ENCODE results near the gene TEK.

GRCh38 chr9:27110181-27110580, 1.2 kb downstream of the TEK start:
- TF ChIP-seq, protein P1, sequence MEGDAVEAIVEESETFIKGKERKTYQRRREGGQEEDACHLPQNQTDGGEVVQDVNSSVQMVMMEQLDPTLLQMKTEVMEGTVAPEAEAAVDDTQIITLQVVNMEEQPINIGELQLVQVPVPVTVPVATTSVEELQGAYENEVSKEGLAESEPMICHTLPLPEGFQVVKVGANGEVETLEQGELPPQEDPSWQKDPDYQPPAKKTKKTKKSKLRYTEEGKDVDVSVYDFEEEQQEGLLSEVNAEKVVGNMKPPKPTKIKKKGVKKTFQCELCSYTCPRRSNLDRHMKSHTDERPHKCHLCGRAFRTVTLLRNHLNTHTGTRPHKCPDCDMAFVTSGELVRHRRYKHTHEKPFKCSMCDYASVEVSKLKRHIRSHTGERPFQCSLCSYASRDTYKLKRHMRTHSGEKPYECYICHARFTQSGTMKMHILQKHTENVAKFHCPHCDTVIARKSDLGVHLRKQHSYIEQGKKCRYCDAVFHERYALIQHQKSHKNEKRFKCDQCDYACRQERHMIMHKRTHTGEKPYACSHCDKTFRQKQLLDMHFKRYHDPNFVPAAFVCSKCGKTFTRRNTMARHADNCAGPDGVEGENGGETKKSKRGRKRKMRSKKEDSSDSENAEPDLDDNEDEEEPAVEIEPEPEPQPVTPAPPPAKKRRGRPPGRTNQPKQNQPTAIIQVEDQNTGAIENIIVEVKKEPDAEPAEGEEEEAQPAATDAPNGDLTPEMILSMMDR (IDR thresholded peaks at IDR 0.05) = no peak
- TF ChIP-seq POLR2AphosphoS5 (IDR thresholded peaks at IDR 0.05) = no peak
- TF ChIP-seq EP300 (IDR thresholded peaks at IDR 0.05) = no peak
- no peak for TF ChIP-seq POLR2A (IDR thresholded peaks at IDR 0.05; ENCODE audit: low read depth)
